T follicular helper cell (primary cell): ENCODE results near the gene PSME2.

Source experiments
- DNase-seq: peaks from one replicate; pipeline ENCODE4 v3.0.0-alpha.2; 2020; ENCODE audit warnings: low read depth

PSME2 gene

GRCh38 chr14:24151404-24152080 lies 5.1 kb upstream of the PSME2 start:
- DNase-seq: no peak

GRCh38 chr14:24150993-24151392 lies 4.6 kb upstream of the PSME2 start:
- no peak for DNase-seq

DNA sequence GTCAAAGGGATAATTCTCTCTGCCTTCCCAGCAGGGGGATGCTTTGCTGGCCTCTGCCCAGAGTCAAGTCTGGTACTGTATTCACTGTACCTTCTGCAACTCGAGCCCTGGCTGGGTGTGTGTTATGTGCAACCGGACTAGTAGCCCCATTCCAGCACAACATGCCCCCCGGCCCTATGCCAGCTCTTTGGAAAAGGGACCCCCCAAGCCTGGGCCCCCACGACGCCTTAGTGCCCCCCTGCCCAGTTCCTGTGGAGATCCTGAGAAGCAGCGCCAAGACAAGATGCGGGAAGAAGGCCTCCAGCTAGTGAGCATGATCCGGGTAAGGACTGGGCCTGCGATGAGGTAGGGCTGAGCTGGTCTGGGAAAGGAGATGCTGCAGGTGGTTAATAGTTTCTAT lies 4.2 kb upstream of the PSME2 start:
- DNase-seq: no peak

- DNase-seq: no peak
Observed at GRCh38 chr14:24150061-24150460, 3.7 kb upstream of the PSME2 start.

- DNase-seq: no peak
Observed at GRCh38 chr14:24149302-24149969, 3.0 kb upstream of the PSME2 start.

DNA sequence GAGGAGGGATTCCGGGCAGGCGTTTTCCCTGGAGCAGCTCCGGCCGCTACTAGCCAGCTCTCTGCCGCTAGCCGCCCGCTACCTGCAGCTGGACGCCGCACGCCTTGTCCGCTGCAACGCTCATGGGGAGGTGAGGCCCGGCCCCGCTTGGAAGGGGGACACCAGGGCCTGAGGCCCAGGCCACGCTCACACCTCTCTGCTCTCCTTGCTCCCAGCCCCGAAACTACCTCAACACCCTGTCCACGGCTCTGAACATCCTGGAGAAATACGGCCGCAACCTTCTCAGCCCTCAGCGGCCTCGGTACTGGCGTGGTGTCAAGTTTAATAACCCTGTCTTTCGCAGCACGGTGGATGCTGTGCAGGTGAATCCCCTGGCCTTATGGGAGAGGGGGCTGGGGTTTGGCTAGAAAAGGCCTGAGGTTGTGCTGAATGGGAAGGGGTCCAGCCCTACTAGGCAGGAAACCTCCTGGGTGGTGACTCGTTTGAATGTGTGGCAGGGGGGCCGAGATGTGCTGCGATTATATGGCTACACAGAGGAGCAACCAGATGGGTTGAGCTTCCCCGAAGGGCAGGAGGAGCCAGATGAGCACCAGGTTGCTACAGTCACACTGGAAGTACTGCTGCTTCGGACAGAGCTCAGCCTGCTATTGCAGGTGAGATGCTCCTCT lies 1.5 kb upstream of the PSME2 start:
- DNase-seq: no peak

DNA sequence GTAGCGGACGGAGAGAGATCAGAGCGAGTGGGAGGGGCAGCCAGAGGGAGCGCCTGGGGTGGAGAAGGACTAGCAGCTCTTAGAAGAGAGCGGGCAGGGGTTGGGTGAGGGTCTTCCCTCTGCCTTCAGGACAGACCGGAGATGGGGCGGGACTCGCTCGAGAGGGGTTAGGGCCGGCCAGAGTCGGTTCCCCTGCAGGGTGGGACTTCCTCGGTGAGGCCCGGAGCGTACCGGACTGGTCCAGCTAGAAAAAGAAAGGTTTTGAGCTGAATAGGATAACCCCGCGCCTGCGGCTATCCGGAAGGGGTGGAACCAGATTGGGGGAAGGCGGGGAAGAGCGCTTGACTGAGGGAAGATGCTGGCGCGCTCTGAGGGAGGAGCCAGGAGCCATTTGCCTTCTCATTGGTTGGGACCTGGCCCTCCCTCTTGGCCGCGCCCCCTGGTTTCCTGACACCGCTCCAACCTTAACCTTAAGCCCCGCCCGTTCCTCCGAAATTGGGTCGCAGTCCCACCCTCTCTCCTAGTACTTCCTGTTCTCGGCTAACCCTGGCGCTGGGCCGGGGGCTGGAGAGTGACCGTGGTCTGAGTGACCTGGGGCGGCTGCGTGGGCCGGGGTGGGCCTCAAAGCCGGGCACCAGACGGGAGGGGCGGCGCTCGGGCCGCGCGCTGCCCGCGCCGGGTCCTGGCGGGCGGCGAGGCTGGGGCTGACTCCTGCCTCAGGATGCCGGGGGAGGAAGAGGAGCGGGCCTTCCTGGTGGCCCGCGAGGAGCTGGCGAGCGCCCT lies 759 bp upstream of the PSME2 start, which contains the start of gene RNF31:
Gene RNF31, plus strand, starts transcription at position 521 of the 783 bp plus-strand sequence. Its CDS starts 201 bp downstream, at position 722.
- peak; percentile 96 for DNase-seq

GRCh38 chr14:24145690-24146452 lies 539 bp downstream of the PSME2 start:
- no peak for DNase-seq

DNA sequence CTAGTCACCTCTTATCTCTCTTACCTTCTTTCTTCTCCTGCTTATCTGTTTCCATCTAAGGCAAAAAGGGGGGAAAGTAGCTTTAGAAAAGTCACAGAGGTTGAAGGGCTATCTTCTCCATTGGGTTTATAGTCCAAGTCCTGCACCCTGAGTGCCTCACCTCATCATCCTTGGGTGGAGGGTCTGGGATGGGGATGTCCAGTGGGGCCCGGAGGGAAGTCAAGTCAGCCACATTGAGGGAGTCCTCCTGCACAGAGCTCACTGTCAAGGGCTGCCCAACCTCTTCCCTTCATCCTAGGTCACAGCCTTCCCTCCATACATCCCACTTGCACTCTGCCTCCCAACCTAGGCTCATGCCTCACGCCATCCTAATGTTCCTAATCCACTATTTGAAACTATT lies 1.2 kb downstream of the PSME2 start:
- DNase-seq: no peak

GRCh38 chr14:24144451-24144850 lies 2.0 kb downstream of the PSME2 start:
- DNase-seq: no peak

DNA sequence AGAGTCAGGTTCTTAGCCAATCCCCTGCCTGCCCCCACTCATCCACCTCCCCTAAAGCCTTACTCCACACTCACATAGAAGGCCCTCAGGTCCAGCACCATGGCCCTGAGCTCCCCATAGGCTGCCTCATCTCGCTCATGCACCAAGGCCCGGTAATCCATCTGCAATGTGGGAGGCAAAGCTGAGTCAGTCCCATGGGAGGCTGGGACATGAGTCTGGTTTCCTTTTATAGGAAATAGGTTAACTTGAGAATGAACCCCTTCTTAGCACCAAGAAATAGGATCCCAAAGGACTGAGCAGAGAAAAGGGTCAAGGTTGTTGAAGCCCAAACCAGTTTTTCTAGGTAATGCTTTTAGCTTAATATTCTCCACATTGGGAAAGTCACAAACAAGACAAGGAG lies 2.9 kb downstream of the PSME2 start:
- DNase-seq: no peak

- peak; percentile 99 for DNase-seq
Observed at GRCh38 chr14:24141097-24141880, 5.1 kb downstream of the PSME2 start, which contains the start of gene EMC9. Gene EMC9 (minus strand): TSS chr14:24141591. CDS start chr14:24141304, 287 bp downstream.

- no peak for DNase-seq
Observed at GRCh38 chr14:24139272-24139934, 7.0 kb downstream of the PSME2 start.

GRCh38 chr14:24138396-24139271 lies 7.8 kb downstream of the PSME2 start:
- DNase-seq: no peak

DNA sequence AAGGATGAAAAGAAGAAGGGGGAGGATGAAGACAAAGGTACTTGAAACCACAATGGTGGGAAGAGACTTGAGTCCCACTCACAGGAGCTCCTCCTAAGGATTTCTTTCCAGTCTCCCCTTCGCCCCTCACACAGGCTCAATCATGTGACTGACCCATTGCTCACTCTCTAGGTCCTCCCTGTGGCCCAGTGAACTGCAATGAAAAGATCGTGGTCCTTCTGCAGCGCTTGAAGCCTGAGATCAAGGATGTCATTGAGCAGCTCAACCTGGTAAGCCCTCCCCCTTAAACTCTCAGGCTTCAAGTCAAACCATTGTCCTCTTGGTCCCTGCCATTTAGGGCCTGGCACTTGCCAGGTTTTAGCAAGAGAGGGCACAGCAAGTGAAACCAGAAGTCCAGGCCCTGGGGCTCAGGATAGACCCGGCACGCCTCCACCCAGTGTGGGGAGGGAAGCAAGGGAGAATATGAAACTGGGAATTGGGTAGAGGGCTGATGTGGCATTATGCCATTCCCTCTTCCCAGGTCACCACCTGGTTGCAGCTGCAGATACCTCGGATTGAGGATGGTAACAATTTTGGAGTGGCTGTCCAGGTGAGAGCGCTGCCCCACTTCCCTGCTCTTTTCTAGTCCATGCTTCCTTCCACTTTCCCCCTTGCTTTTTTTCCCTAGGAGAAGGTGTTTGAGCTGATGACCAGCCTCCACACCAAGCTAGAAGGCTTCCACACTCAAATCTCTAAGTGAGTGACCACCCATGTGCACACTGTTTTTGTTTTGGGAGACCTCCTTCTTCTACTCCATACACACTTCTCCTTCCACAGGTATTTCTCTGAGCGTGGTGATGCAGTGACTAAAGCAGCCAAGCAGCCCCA lies 8.6 kb downstream of the PSME2 start:
- no peak for DNase-seq

- DNase-seq: no peak
Observed at GRCh38 chr14:24136684-24137528, 9.5 kb downstream of the PSME2 start.
